ENCODE data around the gene ATIC.

ATIC gene

DNA sequence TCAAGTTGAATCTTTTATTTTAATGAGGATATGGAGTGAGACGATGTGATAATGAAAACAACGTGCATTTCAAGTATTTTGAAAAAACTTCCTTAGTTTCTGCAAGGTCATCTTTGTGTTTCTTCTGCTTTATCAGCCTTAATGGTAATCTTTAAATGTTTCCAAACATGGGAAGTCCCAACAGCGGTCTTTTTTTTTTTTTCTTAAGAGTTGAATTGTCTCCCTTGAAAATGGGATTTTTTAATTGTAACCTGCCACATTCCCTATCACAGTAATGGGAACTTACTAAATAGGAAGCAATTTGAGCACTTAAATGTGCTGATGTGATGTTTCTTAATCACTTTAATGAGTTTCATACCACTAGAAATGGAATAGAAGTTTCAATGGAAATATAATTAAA lies 45.8 kb downstream of the ATIC start:
- no peak overlapping the region for H3K27ac ChIP-seq (ENCODE audit: extremely low read depth, low read depth, low read length)
- H3K9me3 ChIP-seq (ENCODE audit: control insufficient read depth, insufficient read depth, low read depth, low read length): no peaks in the 10 kb centered on the region
- CTCF ChIA-PET: no interaction called here
- H3K36me3 ChIP-seq (ENCODE audit: control insufficient read depth in 2 of 2, insufficient read depth in 1 of 2, low read length in 2 of 2): peaks cover 22 to 47% of the 10 kb centered on the region in 2 experiments
- H3K4me3 ChIP-seq (ENCODE audit: low read depth, low read length): no peak overlapping the region
- TF ChIP-seq ZNF138 (tag by site-specific recombination; IDR thresholded peaks at IDR 0.05; ENCODE audit: borderline replicate concordance) (no peak), ZBTB21 (tag by site-specific recombination; IDR thresholded peaks at IDR 0.05) (no peak), ZIC2 (tag by site-specific recombination; IDR thresholded peaks at IDR 0.05) (no peak), ZBTB7A (tag by site-specific recombination; IDR thresholded peaks at IDR 0.05; ENCODE audit: low read depth) (no peak), FEZF1 (tag by site-specific recombination; IDR thresholded peaks at IDR 0.05) (no peak), ZNF777 (tag by site-specific recombination; IDR thresholded peaks at IDR 0.05; ENCODE audit: borderline replicate concordance) (no peak), ZBTB48 (tag by site-specific recombination; IDR thresholded peaks at IDR 0.05) (no peak)
- POLR2A ChIA-PET: no interaction called here
- no peaks in the 10 kb centered on the region for H3K4me1 ChIP-seq (ENCODE audit: control insufficient read depth, insufficient read depth, low read length)

DNA sequence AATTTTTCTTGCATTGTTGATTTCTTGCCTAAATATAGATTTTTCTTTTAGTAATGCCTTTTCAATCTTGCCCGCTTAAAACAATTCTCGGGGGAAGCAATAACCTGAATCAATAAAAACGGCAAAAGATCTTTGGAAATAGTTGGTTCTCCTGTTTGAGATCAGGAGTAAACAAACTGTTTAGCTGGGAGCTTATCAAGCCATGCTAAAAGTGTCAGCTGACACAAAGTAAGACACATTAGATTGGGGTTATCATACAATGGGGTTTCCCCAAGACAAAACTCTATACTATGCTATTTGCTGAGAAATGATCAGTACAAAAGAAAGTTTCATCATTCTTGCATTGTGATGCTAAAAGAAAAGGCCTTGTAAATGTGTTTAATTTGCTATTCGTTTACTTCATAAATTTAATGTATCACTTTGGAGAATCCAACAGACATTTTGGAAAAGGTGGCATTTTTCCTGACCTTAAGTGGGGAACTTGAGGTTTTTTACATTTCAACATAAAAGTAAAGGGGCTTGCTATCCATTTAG lies 46.5 kb downstream of the ATIC start:
- H3K4me1 ChIP-seq (ENCODE audit: control insufficient read depth, insufficient read depth, low read length): no peaks in the 10 kb centered on the region

DNA sequence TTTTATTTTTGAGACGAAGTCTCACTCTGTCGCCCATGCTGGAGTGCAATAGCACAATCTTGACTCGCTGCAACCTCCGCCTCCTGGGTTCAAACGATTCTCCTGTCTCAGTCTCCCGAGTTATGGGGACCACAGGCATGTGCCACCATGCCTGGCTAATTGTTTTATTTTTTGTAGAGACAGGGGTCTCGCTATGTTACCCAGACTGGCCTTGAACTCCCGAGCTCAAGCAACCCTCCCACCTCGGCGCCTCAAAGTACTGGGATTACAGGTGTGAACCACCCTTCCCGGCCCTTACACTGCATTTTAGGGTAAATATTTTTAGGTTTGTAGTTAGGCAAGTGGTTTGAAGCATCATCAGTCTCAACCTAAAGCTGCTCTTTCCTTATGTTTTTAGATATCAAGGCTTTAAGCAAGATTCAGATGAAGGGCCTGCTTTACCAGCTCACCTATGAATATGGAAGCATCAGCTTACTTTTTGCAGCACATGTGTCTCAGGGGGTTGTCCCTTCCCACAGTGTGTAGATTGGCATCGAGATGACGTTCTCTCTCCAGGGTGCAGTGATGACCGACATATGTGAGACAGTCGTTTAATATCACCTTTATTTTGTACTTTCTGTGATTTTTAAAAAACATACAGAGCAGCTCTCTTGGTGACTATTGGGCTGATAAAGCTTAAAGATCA lies 47.2 kb downstream of the ATIC start:
- no peak overlapping the region for H3K4me3 ChIP-seq (ENCODE audit: low read depth, low read length)
- ChIA-PET POLR2A (no interaction called here), CTCF (no interaction called here)
- H3K36me3 ChIP-seq (ENCODE audit: control insufficient read depth in 2 of 2, insufficient read depth in 1 of 2, low read length in 2 of 2): peaks cover 24 to 61% of the 10 kb centered on the region in 2 experiments
- H3K4me1 ChIP-seq (ENCODE audit: control insufficient read depth, insufficient read depth, low read length): no peaks in the 10 kb centered on the region
- H3K27ac ChIP-seq (ENCODE audit: extremely low read depth, low read depth, low read length): no peak overlapping the region
- no peaks in the 10 kb centered on the region for H3K9me3 ChIP-seq (ENCODE audit: control insufficient read depth, insufficient read depth, low read depth, low read length)
- TF ChIP-seq ZNF274 (IDR thresholded peaks at IDR 0.05; ENCODE audit: low read length): no peak
- no peak for TF ChIP-seq ZNF274 (tag by site-specific recombination; IDR thresholded peaks at IDR 0.05; ENCODE audit: borderline replicate concordance)
- no peak for TF ChIP-seq ZBTB17 (tag by site-specific recombination; IDR thresholded peaks at IDR 0.05)
- TF ChIP-seq, protein P1, sequence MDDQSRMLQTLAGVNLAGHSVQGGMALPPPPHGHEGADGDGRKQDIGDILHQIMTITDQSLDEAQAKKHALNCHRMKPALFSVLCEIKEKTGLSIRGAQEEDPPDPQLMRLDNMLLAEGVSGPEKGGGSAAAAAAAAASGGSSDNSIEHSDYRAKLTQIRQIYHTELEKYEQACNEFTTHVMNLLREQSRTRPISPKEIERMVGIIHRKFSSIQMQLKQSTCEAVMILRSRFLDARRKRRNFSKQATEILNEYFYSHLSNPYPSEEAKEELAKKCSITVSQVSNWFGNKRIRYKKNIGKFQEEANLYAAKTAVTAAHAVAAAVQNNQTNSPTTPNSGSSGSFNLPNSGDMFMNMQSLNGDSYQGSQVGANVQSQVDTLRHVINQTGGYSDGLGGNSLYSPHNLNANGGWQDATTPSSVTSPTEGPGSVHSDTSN (CRISPR knock-in tag; IDR thresholded peaks at IDR 0.05): no peak
- no peak for TF ChIP-seq GLIS1 (tag by site-specific recombination; IDR thresholded peaks at IDR 0.05)
- TF ChIP-seq ZNF558 (tag by site-specific recombination; IDR thresholded peaks at IDR 0.05): no peak
- TF ChIP-seq ZNF391 (tag by site-specific recombination; IDR thresholded peaks at IDR 0.05; ENCODE audit: borderline replicate concordance, low read depth): no peak
- no peak for TF ChIP-seq ZNF350 (tag by site-specific recombination; IDR thresholded peaks at IDR 0.05)
- TF ChIP-seq PRDM1 (tag by site-specific recombination; IDR thresholded peaks at IDR 0.05): no peak
- TF ChIP-seq ZNF510 (tag by site-specific recombination; IDR thresholded peaks at IDR 0.05; ENCODE audit: insufficient replicate concordance): no peak
- TF ChIP-seq, protein P2, sequence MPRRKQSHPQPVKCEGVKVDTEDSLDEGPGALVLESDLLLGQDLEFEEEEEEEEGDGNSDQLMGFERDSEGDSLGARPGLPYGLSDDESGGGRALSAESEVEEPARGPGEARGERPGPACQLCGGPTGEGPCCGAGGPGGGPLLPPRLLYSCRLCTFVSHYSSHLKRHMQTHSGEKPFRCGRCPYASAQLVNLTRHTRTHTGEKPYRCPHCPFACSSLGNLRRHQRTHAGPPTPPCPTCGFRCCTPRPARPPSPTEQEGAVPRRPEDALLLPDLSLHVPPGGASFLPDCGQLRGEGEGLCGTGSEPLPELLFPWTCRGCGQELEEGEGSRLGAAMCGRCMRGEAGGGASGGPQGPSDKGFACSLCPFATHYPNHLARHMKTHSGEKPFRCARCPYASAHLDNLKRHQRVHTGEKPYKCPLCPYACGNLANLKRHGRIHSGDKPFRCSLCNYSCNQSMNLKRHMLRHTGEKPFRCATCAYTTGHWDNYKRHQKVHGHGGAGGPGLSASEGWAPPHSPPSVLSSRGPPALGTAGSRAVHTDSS (tag by site-specific recombination; IDR thresholded peaks at IDR 0.05): no peak
- no peak for TF ChIP-seq GLI2 (tag by site-specific recombination; IDR thresholded peaks at IDR 0.05; ENCODE audit: borderline replicate concordance, low read depth)
- no peak for TF ChIP-seq ZNF549 (tag by site-specific recombination; IDR thresholded peaks at IDR 0.05)
- TF ChIP-seq, protein P3, sequence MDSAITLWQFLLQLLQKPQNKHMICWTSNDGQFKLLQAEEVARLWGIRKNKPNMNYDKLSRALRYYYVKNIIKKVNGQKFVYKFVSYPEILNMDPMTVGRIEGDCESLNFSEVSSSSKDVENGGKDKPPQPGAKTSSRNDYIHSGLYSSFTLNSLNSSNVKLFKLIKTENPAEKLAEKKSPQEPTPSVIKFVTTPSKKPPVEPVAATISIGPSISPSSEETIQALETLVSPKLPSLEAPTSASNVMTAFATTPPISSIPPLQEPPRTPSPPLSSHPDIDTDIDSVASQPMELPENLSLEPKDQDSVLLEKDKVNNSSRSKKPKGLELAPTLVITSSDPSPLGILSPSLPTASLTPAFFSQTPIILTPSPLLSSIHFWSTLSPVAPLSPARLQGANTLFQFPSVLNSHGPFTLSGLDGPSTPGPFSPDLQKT (IDR thresholded peaks at IDR 0.05; ENCODE audit: borderline replicate concordance, low read depth, low read length): no peak
- no peak for TF ChIP-seq MEIS1 (CRISPR knock-in tag; IDR thresholded peaks at IDR 0.05; ENCODE audit: borderline replicate concordance)
- TF ChIP-seq ZNF785 (tag by site-specific recombination; IDR thresholded peaks at IDR 0.05): no peak
- no peak for TF ChIP-seq BCL11B (tag by site-specific recombination; IDR thresholded peaks at IDR 0.05; ENCODE audit: low read depth)

More for the DNA sequence above, 46.5 kb downstream of the ATIC start:
- Histone ChIP-seq H3K4me3 (ENCODE audit: low read depth, low read length) (no peak overlapping the region), H3K9me3 (ENCODE audit: control insufficient read depth, insufficient read depth, low read depth, low read length) (no peaks in the 10 kb centered on the region), H3K27ac (ENCODE audit: extremely low read depth, low read depth, low read length) (no peak overlapping the region), H3K36me3 (ENCODE audit: control insufficient read depth in 2 of 2, insufficient read depth in 1 of 2, low read length in 2 of 2) (peaks cover 25 to 54% of the 10 kb centered on the region in 2 experiments)
- ChIA-PET POLR2A (no interaction called here), CTCF (no interaction called here)
- TF ChIP-seq ZNF837 (tag by site-specific recombination; IDR thresholded peaks at IDR 0.05) (no peak), ZNF560 (tag by site-specific recombination; IDR thresholded peaks at IDR 0.05; ENCODE audit: borderline replicate concordance) (no peak), ZNF658 (tag by site-specific recombination; IDR thresholded peaks at IDR 0.05) (no peak), ZNF670 (tag by site-specific recombination; IDR thresholded peaks at IDR 0.05; ENCODE audit: low read depth) (no peak), FEZF1 (tag by site-specific recombination; IDR thresholded peaks at IDR 0.05) (no peak), ZNF223 (tag by site-specific recombination; IDR thresholded peaks at IDR 0.05) (no peak), ZNF2 (tag by site-specific recombination; IDR thresholded peaks at IDR 0.05) (no peak), ZNF747 (tag by site-specific recombination; IDR thresholded peaks at IDR 0.05) (no peak), ZNF776 (tag by site-specific recombination; IDR thresholded peaks at IDR 0.05; ENCODE audit: borderline replicate concordance) (no peak)
- TF ChIP-seq, protein P4, sequence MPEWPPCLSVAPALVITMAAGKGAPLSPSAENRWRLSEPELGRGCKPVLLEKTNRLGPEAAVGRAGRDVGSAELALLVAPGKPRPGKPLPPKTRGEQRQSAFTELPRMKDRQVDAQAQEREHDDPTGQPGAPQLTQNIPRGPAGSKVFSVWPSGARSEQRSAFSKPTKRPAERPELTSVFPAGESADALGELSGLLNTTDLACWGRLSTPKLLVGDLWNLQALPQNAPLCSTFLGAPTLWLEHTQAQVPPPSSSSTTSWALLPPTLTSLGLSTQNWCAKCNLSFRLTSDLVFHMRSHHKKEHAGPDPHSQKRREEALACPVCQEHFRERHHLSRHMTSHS (tag by site-specific recombination; IDR thresholded peaks at IDR 0.05): no peak
